ENCODE measurements around the gene EPGN.

Gene EPGN

GRCh38 chr4:74305000-74305399 is 3.3 kb upstream of the EPGN start:
- no peak overlapping the region for H3K4me3 ChIP-seq (ENCODE audit: low read depth, low read length)
- TF ChIP-seq CTCF (conservative IDR thresholded peaks at IDR 0.05; ENCODE audit: low read depth, low read length), result no peak
- no peak for DNase-seq (ENCODE audit: low read depth)

- H3K4me3 ChIP-seq (ENCODE audit: low read depth, low read length), result no peak overlapping the region
- no peak for DNase-seq (ENCODE audit: low read depth)
- TF ChIP-seq CTCF (conservative IDR thresholded peaks at IDR 0.05; ENCODE audit: low read depth, low read length), result no peak
Observed at GRCh38 chr4:74307170-74307569, 1.1 kb upstream of the EPGN start.

DNA sequence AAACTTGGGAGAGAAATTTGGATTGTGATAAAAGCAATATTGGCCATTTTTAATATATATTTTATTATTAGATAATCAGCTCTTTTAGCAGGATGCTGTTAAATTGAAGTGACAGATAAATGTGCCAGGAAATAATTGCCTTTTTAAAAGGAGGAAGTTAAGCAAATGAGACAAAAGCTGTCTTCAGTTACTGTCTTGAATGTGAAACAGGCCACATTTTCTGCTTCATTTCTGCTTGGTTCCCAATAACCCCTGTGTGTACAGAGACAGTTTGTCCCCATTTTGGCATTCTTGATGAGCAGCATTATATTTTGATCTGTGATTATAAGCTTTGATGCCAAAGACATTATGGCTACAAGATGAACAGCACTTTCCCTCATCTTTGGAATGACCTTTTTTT is 953 bp downstream of the EPGN start:
- no peak for DNase-seq (ENCODE audit: low read depth)
- TF ChIP-seq CTCF (conservative IDR thresholded peaks at IDR 0.05; ENCODE audit: low read depth, low read length), result no peak
- H3K4me3 ChIP-seq (ENCODE audit: low read depth, low read length), result no peak overlapping the region

- no peak overlapping the region for H3K4me3 ChIP-seq (ENCODE audit: low read depth, low read length)
- DNase-seq (ENCODE audit: low read depth), result peak; percentile 84
- TF ChIP-seq CTCF (conservative IDR thresholded peaks at IDR 0.05; ENCODE audit: low read depth, low read length), result peak; percentile 74
Observed at GRCh38 chr4:74311696-74312313, 3.5 kb downstream of the EPGN start.

DNA sequence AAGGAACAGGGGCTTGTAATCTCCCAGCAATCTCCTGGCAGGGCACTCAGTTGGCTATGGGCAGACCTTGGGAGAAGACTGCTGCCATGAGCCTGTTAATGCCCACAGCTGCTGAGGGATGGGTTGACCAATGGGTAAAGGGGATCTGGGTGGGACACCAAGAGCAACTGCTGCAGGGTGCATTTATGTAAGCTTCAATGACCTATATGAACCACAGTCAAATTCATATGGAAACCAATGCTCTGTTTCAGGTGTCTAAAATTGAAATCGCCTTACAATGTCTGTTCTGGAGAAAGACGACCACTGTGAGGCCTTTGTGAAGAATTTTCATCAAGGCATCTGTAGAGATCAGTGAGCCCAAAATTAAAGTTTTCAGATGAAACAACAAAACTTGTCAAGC is 6.1 kb downstream of the EPGN start:
- no peak for TF ChIP-seq CTCF (conservative IDR thresholded peaks at IDR 0.05; ENCODE audit: low read depth, low read length)
- H3K4me3 ChIP-seq (ENCODE audit: low read depth, low read length), result no peak overlapping the region
- no peak for DNase-seq (ENCODE audit: low read depth)

DNA sequence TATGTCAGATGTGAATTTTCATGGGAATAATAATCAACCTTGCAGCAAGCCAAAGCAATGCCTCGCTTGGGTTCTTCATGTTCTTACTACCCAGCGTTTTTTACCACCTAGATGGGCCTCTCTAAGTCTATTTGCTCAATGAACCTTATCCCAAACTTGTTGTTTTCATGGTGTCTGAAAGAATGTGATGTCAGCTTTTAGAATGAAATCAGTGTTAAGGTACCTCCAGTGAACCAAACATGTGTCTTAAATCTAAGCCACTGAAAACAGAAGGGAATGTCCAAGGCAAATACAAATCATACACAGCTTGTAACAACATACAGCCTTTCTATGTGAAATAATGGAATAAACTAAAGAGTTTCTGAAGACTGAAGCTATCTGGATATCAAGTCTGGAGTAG is 6.7 kb downstream of the EPGN start:
- H3K4me3 ChIP-seq (ENCODE audit: low read depth, low read length), result no peak overlapping the region
- no peak for DNase-seq (ENCODE audit: low read depth)
- TF ChIP-seq CTCF (conservative IDR thresholded peaks at IDR 0.05; ENCODE audit: low read depth, low read length), result no peak

- no peak for DNase-seq (ENCODE audit: low read depth)
- TF ChIP-seq CTCF (conservative IDR thresholded peaks at IDR 0.05; ENCODE audit: low read depth, low read length), result no peak
- H3K4me3 ChIP-seq (ENCODE audit: low read depth, low read length), result no peak overlapping the region
Observed at GRCh38 chr4:74315376-74315775, 7.1 kb downstream of the EPGN start.
